GM12878 (cell line): ENCODE measurements around the gene SESN3. TPM values are rescaled to one million over a fixed set of nuclear protein-coding genes. Genes with fewer than 3 reads are reported as not detected.

ENCODE experiments used
- BCL11A ChIP-seq: IDR thresholded peaks from 2 replicates; pipeline ENCODE4 v1.6.1; 2011; ENCODE audit warnings: low read depth, low read length
- HDAC2 ChIP-seq: fragments of 200-600 bp; sonication (generic); IDR thresholded peaks from 2 replicates; pipeline ENCODE4 v1.6.1; 2017
- NR2F1 ChIP-seq: fragments of 450-650 bp; conservative IDR thresholded peaks from 2 replicates; pipeline ENCODE4 v1.6.1; 2017; ENCODE audit warnings: mild to moderate bottlenecking
- RAD51 ChIP-seq: fragments of 450-650 bp; IDR thresholded peaks from 2 replicates; pipeline ENCODE4 v1.6.1; 2016; ENCODE audit warnings: moderate library complexity, mild to moderate bottlenecking, inconsistent platforms
- RBBP5 ChIP-seq: fragments of 200-600 bp; sonication (generic); conservative IDR thresholded peaks from 2 replicates; pipeline ENCODE4 v1.6.1; 2016
- polyA plus RNA-seq, 11 experiments: library from polyadenylated mRNA; depleted of rRNA in 4 of 11; unstranded in 6 of 11; stranded (reverse) in 5 of 11; fragments of >200 nt; fragmentation: Nextera tagmentation in 4 of 11; fragmentation: Illumina TruSeq in 1 of 11; extraction: Ambion mirVana in 4 of 11; extraction: Trizol in 1 of 11; gene quantifications; 1 replicate in 1 of 11; 2 replicates in 10 of 11; pipeline versions ENCODE4 v1.2.1 to v1.2.3, GENCODE V29; 2011 to 2016; ENCODE audit warnings: inconsistent platforms in 2 of 11, missing spikeins in 2 of 11, low read depth in 1 of 11
- total RNA-seq, 4 experiments: library from RNA; depleted of rRNA in 3 of 4; stranded (reverse); fragments of >200 nt in 3 of 4; fragmentation: Illumina TruSeq in 1 of 4; extraction: Trizol in 1 of 4; gene quantifications; 2 replicates each; pipeline versions ENCODE4 v1.2.1 to v1.2.3, GENCODE V29; 2013 to 2021
- TF ChIP-seq, protein P1 (sequence below): fragments of 450-650 bp; formaldehyde crosslinking; IDR thresholded peaks from 2 replicates; pipeline ENCODE4 v1.4.0; 2020; ENCODE audit warnings: mild to moderate bottlenecking, moderate library complexity
- TF ChIP-seq, protein P2 (sequence below): fragments of 450-650 bp; IDR thresholded peaks from 2 replicates; pipeline ENCODE4 v1.6.1; 2017; ENCODE audit warnings: mild to moderate bottlenecking, moderate library complexity
- TF ChIP-seq, protein P3 (sequence below): fragments of 450-650 bp; formaldehyde crosslinking; IDR thresholded peaks from 2 replicates; pipeline ENCODE4 v1.5.0; 2022; ENCODE audit warnings: mild to moderate bottlenecking, missing genetic modification characterization

The SESN3 gene
- total and polyA plus RNA-seq, 10 of the 15 experiments (the other 5 are each of a cell fraction or from before 2014, with no cell fraction given) = 0.64 to 6.7 (median 3.0) TPM

DNA sequence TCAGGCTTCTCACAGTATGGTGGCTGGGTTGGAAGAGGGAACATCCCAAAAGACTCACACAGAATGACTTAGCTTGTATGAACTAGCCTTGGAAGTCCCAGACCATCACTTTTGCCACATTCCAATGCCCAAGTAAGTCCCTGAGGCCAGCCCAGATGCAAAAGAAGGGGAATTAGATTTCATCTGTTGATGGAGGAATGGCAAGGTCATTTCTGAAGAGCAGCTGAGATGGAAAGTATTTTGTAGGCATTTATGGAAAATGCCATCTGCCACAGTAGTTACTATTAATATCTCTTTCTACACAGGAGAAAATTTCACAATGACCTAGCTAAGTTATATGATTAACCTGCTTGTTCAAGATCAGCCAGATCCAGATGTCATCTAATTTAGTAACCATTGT is 82.6 kb downstream of the SESN3 start (continued):
- TF ChIP-seq NR2F1 = no peak
- TF ChIP-seq HDAC2 = no peak
- TF ChIP-seq, protein P1, sequence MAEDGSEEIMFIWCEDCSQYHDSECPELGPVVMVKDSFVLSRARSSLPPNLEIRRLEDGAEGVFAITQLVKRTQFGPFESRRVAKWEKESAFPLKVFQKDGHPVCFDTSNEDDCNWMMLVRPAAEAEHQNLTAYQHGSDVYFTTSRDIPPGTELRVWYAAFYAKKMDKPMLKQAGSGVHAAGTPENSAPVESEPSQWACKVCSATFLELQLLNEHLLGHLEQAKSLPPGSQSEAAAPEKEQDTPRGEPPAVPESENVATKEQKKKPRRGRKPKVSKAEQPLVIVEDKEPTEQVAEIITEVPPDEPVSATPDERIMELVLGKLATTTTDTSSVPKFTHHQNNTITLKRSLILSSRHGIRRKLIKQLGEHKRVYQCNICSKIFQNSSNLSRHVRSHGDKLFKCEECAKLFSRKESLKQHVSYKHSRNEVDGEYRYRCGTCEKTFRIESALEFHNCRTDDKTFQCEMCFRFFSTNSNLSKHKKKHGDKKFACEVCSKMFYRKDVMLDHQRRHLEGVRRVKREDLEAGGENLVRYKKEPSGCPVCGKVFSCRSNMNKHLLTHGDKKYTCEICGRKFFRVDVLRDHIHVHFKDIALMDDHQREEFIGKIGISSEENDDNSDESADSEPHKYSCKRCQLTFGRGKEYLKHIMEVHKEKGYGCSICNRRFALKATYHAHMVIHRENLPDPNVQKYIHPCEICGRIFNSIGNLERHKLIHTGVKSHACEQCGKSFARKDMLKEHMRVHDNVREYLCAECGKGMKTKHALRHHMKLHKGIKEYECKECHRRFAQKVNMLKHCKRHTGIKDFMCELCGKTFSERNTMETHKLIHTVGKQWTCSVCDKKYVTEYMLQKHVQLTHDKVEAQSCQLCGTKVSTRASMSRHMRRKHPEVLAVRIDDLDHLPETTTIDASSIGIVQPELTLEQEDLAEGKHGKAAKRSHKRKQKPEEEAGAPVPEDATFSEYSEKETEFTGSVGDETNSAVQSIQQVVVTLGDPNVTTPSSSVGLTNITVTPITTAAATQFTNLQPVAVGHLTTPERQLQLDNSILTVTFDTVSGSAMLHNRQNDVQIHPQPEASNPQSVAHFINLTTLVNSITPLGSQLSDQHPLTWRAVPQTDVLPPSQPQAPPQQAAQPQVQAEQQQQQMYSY (CRISPR knock-in tag) = no peak
- TF ChIP-seq, protein P2, sequence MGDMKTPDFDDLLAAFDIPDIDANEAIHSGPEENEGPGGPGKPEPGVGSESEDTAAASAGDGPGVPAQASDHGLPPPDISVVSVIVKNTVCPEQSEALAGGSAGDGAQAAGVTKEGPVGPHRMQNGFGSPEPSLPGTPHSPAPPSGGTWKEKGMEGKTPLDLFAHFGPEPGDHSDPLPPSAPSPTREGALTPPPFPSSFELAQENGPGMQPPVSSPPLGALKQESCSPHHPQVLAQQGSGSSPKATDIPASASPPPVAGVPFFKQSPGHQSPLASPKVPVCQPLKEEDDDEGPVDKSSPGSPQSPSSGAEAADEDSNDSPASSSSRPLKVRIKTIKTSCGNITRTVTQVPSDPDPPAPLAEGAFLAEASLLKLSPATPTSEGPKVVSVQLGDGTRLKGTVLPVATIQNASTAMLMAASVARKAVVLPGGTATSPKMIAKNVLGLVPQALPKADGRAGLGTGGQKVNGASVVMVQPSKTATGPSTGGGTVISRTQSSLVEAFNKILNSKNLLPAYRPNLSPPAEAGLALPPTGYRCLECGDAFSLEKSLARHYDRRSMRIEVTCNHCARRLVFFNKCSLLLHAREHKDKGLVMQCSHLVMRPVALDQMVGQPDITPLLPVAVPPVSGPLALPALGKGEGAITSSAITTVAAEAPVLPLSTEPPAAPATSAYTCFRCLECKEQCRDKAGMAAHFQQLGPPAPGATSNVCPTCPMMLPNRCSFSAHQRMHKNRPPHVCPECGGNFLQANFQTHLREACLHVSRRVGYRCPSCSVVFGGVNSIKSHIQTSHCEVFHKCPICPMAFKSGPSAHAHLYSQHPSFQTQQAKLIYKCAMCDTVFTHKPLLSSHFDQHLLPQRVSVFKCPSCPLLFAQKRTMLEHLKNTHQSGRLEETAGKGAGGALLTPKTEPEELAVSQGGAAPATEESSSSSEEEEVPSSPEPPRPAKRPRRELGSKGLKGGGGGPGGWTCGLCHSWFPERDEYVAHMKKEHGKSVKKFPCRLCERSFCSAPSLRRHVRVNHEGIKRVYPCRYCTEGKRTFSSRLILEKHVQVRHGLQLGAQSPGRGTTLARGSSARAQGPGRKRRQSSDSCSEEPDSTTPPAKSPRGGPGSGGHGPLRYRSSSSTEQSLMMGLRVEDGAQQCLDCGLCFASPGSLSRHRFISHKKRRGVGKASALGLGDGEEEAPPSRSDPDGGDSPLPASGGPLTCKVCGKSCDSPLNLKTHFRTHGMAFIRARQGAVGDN = no peak
- TF ChIP-seq BCL11A = no peak
- TF ChIP-seq, protein P3, sequence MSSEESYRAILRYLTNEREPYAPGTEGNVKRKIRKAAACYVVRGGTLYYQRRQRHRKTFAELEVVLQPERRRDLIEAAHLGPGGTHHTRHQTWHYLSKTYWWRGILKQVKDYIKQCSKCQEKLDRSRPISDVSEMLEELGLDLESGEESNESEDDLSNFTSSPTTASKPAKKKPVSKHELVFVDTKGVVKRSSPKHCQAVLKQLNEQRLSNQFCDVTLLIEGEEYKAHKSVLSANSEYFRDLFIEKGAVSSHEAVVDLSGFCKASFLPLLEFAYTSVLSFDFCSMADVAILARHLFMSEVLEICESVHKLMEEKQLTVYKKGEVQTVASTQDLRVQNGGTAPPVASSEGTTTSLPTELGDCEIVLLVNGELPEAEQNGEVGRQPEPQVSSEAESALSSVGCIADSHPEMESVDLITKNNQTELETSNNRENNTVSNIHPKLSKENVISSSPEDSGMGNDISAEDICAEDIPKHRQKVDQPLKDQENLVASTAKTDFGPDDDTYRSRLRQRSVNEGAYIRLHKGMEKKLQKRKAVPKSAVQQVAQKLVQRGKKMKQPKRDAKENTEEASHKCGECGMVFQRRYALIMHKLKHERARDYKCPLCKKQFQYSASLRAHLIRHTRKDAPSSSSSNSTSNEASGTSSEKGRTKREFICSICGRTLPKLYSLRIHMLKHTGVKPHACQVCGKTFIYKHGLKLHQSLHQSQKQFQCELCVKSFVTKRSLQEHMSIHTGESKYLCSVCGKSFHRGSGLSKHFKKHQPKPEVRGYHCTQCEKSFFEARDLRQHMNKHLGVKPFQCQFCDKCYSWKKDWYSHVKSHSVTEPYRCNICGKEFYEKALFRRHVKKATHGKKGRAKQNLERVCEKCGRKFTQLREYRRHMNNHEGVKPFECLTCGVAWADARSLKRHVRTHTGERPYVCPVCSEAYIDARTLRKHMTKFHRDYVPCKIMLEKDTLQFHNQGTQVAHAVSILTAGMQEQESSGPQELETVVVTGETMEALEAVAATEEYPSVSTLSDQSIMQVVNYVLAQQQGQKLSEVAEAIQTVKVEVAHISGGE (CRISPR knock-in tag) = no peak
- no peak for TF ChIP-seq RAD51
- TF ChIP-seq RBBP5 = no peak
